HepG2 (cell line): ENCODE measurements around the gene PSMB2. TPM values are rescaled to one million over a fixed set of nuclear protein-coding genes. Genes with fewer than 3 reads are reported as not detected.
A peak's percentile ranks its signal among the peaks of the same experiment; 100 is the strongest.

Source experiments
- ATAD3A ChIP-seq: sonication (generic); formaldehyde crosslinking; IDR thresholded peaks from 2 replicates; pipeline ENCODE4 v1.4.0; 2020; ENCODE audit warnings: missing genetic modification reagents
- CBX2 ChIP-seq, 2 experiments: fragments of 200-600 bp in 1 of 2; sonication (generic); formaldehyde crosslinking in 1 of 2; IDR thresholded peaks; 2 replicates each; pipeline versions ENCODE4 v1.7.0 to v1.8.1; 2018 to 2022; ENCODE audit warnings: low read depth in 2 of 2, low read length in 1 of 2, mild to moderate bottlenecking in 1 of 2, missing genetic modification reagents in 1 of 2
- ELF3 ChIP-seq: IDR thresholded peaks from 2 replicates; pipeline ENCODE4 v1.6.1; 2016; ENCODE audit warnings: missing genetic modification reagents, missing compliant biosample characterization
- ELF4 ChIP-seq: sonication (generic); formaldehyde crosslinking; IDR thresholded peaks from 2 replicates; pipeline ENCODE4 v1.5.0; 2020; ENCODE audit warnings: missing genetic modification reagents, mild to moderate bottlenecking, moderate library complexity, borderline replicate concordance
- ETS1 ChIP-seq: sonication (generic); formaldehyde crosslinking; IDR thresholded peaks from 2 replicates; pipeline ENCODE4 v1.4.0; 2020; ENCODE audit warnings: missing genetic modification reagents
- FOXO1 ChIP-seq: sonication (generic); formaldehyde crosslinking; IDR thresholded peaks from 2 replicates; pipeline ENCODE4 v1.4.0; 2020; ENCODE audit warnings: missing genetic modification reagents
- GABPA ChIP-seq, 2 experiments: IDR thresholded peaks; 2 replicates each; pipeline ENCODE4 v1.6.1; 2011 to 2016; ENCODE audit warnings: low read depth in 2 of 2, low read length in 1 of 2, missing biosample characterization in 1 of 2, missing genetic modification characterization in 1 of 2
- GTF3A ChIP-seq: sonication (generic); formaldehyde crosslinking; conservative IDR thresholded peaks from 2 replicates; pipeline ENCODE4 v1.4.0; 2020; ENCODE audit warnings: mild to moderate bottlenecking, missing genetic modification reagents
- HNRNPK ChIP-seq: fragments of 200-400 bp; formaldehyde crosslinking; IDR thresholded peaks from 2 replicates; pipeline ENCODE4 v1.6.1; 2018; ENCODE audit warnings: low read length, low read depth, moderate library complexity, mild to moderate bottlenecking; ENCODE audit not compliant: poor library complexity, severe bottlenecking
- HOXD1 ChIP-seq: sonication (generic); formaldehyde crosslinking; IDR thresholded peaks from 2 replicates; pipeline ENCODE4 v1.5.0; 2020; ENCODE audit warnings: missing genetic modification reagents
- KAT8 ChIP-seq: IDR thresholded peaks from 2 replicates; pipeline ENCODE4 v1.6.1; 2016; ENCODE audit warnings: missing genetic modification reagents, missing compliant biosample characterization
- MIER3 ChIP-seq: IDR thresholded peaks from 2 replicates; pipeline ENCODE4 v1.6.1; 2016; ENCODE audit warnings: missing compliant biosample characterization, borderline replicate concordance
- NFKB2 ChIP-seq: sonication (generic); formaldehyde crosslinking; IDR thresholded peaks from 2 replicates; pipeline ENCODE4 v1.4.0; 2020; ENCODE audit warnings: missing genetic modification reagents, borderline replicate concordance
- SIN3B ChIP-seq: fragments of 150-350 bp; IDR thresholded peaks from 2 replicates; pipeline ENCODE4 v1.6.1; 2014; ENCODE audit warnings: low read length
- SP140L ChIP-seq: sonication (generic); formaldehyde crosslinking; IDR thresholded peaks from 2 replicates; pipeline ENCODE4 v1.4.0; 2020; ENCODE audit warnings: missing genetic modification reagents, borderline replicate concordance
- SP2 ChIP-seq: sonication (generic); formaldehyde crosslinking; IDR thresholded peaks from 2 replicates; pipeline ENCODE4 v1.5.1; 2020; ENCODE audit warnings: mild to moderate bottlenecking, missing genetic modification reagents
- SP4 ChIP-seq: sonication (generic); formaldehyde crosslinking; IDR thresholded peaks from 2 replicates; pipeline ENCODE4 v1.8.1; 2023; ENCODE audit warnings: mild to moderate bottlenecking, missing genetic modification reagents
- THAP8 ChIP-seq: sonication (generic); formaldehyde crosslinking; IDR thresholded peaks from 2 replicates; pipeline ENCODE4 v1.5.1; 2020; ENCODE audit warnings: missing genetic modification reagents, mild to moderate bottlenecking, borderline replicate concordance
- ZBTB26 ChIP-seq: IDR thresholded peaks from 2 replicates; pipeline ENCODE4 v1.6.1; 2016; ENCODE audit warnings: missing compliant biosample characterization, missing genetic modification reagents, borderline replicate concordance
- ZNF143 ChIP-seq: sonication (generic); formaldehyde crosslinking; IDR thresholded peaks from 2 replicates; pipeline ENCODE4 v1.4.0; 2020; ENCODE audit warnings: missing genetic modification reagents
- ZNF160 ChIP-seq: sonication (generic); formaldehyde crosslinking; IDR thresholded peaks from 2 replicates; pipeline ENCODE4 v1.8.0; 2022; ENCODE audit warnings: mild to moderate bottlenecking, inconsistent platforms, missing genetic modification reagents
- ZNF251 ChIP-seq: sonication (generic); formaldehyde crosslinking; IDR thresholded peaks from 2 replicates; pipeline ENCODE4 v1.9.0; 2021; ENCODE audit warnings: mild to moderate bottlenecking, missing genetic modification reagents
- ZNF446 ChIP-seq: sonication (generic); formaldehyde crosslinking; IDR thresholded peaks from 2 replicates; pipeline ENCODE4 v1.5.0; 2020; ENCODE audit warnings: mild to moderate bottlenecking, missing genetic modification reagents
- ZNF552 ChIP-seq: sonication (generic); formaldehyde crosslinking; IDR thresholded peaks from 2 replicates; pipeline ENCODE4 v1.9.0; 2022; ENCODE audit warnings: missing genetic modification reagents, mild to moderate bottlenecking, borderline replicate concordance
- ZNF562 ChIP-seq: sonication (generic); formaldehyde crosslinking; IDR thresholded peaks from 2 replicates; pipeline ENCODE4 v1.8.0; 2022; ENCODE audit warnings: missing genetic modification reagents, borderline replicate concordance
- ZNF766 ChIP-seq: sonication (generic); formaldehyde crosslinking; IDR thresholded peaks from 2 replicates; pipeline ENCODE4 v1.5.0; 2020; ENCODE audit warnings: missing genetic modification reagents, borderline replicate concordance
- ZNF772 ChIP-seq: sonication (generic); formaldehyde crosslinking; IDR thresholded peaks from 2 replicates; pipeline ENCODE4 v1.5.0; 2020; ENCODE audit warnings: mild to moderate bottlenecking, missing genetic modification reagents
- ZSCAN20 ChIP-seq: sonication (generic); formaldehyde crosslinking; IDR thresholded peaks from 2 replicates; pipeline ENCODE4 v1.4.0; 2020; ENCODE audit warnings: missing genetic modification reagents, mild to moderate bottlenecking, borderline replicate concordance
- polyA plus RNA-seq, 8 experiments: library from polyadenylated mRNA; depleted of rRNA in 3 of 8; stranded (reverse) in 7 of 8; unstranded in 1 of 8; fragments of >200 nt; fragmentation: Illumina TruSeq in 4 of 8; extraction: Trizol in 4 of 8; gene quantifications; 2 replicates each; pipeline versions ENCODE4 v1.2.1 to v1.2.3, GENCODE V29; 2011 to 2016; ENCODE audit warnings: low read depth in 4 of 8, missing spikeins in 1 of 8, mixed read lengths in 1 of 8; ENCODE audit not compliant: insufficient read depth in 1 of 8
- total RNA-seq, 5 experiments: library from RNA; depleted of rRNA; stranded (reverse); fragments of >200 nt; fragmentation: Illumina TruSeq; extraction: Trizol; gene quantifications; 2 replicates each; pipeline ENCODE4 v1.2.3, GENCODE V29; 2016; ENCODE audit warnings: low read depth in 1 of 5

The PSMB2 gene
- total and polyA plus RNA-seq, 2 of the 13 experiments (the other 11 are each of a cell fraction or from before 2014, with no cell fraction given), result 60.6 to 62.2 TPM

- TF ChIP-seq ZNF160 (CRISPR knock-in tag) (no peak), GABPA (IDR thresholded peaks at IDR 0.05; ENCODE audit: low read depth, low read length) (no peak), GABPA (CRISPR knock-in tag; IDR thresholded peaks at IDR 0.05; ENCODE audit: low read depth) (peak; percentile 52; the same call in 1 of the 2 replicates), FOXO1 (CRISPR knock-in tag) (0 out of 2 replicates have a peak, but pooled peaks have one; percentile 10), ELF3 (CRISPR knock-in tag) (peak; percentile 37; the same call in 1 of the 2 replicates), ZNF446 (CRISPR knock-in tag) (no peak; the same call in 1 of the 2 replicates), ELF4 (CRISPR knock-in tag) (peak; percentile 40; the same call in 1 of the 2 replicates), SP140L (no peak), ZNF251 (CRISPR knock-in tag) (no peak), KAT8 (CRISPR knock-in tag) (peak; percentile 96), ZNF766 (CRISPR knock-in tag) (0 out of 2 replicates have a peak, but pooled peaks have one; percentile 56), GTF3A (CRISPR knock-in tag) (0 out of 2 replicates have a peak, but pooled peaks have one; percentile 35), HNRNPK (no peak), ETS1 (CRISPR knock-in tag) (no peak), HOXD1 (no peak; the same call in 1 of the 2 replicates), ZNF143 (CRISPR knock-in tag) (peak; percentile 43; the same call in 1 of the 2 replicates), ZBTB26 (no peak; the same call in 1 of the 2 replicates), NFKB2 (CRISPR knock-in tag) (0 out of 2 replicates have a peak, but pooled peaks have one; percentile 38), SP4 (CRISPR knock-in tag) (peak; percentile 63; the same call in 1 of the 2 replicates), ATAD3A (CRISPR knock-in tag) (0 out of 2 replicates have a peak, but pooled peaks have one; percentile 48), MIER3 (CRISPR knock-in tag) (no peak; the same call in 1 of the 2 replicates), ZNF552 (CRISPR knock-in tag) (no peak), ZNF772 (CRISPR knock-in tag) (peak; percentile 79), ZSCAN20 (CRISPR knock-in tag) (no peak), SP2 (CRISPR knock-in tag) (no peak), SIN3B (peak; percentile 89), ZNF562 (CRISPR knock-in tag) (no peak), THAP8 (CRISPR knock-in tag) (no peak), CBX2 (IDR thresholded peaks at IDR 0.05; ENCODE audit: low read depth, low read length) (no peak), CBX2 (CRISPR knock-in tag; IDR thresholded peaks at IDR 0.05; ENCODE audit: low read depth) (no peak)
Measured at GRCh38 chr1:35641233-35641866, at the start of gene PSMB2 (continued).
